ENCODE data around the gene METTL23. TPM values are rescaled to one million over a fixed set of nuclear protein-coding genes. Genes with fewer than 3 reads are reported as not detected.
"Not testable (repeated sequence)": the region's sequence is repeated elsewhere in the genome, so short reads cannot be mapped to it uniquely, and the experiment has no call there.

METTL23 gene
- total RNA-seq, 1 experiment from 2014 or later = 57.8 TPM

GRCh38 chr17:76745785-76746184, 19.1 kb downstream of the METTL23 start:
- RAD21 ChIA-PET (ENCODE audit: low non-redundant PET in 1 of 2, low total read pairs in 2 of 2, uncharacterized antibody in 2 of 2, unreplicated experiment in 2 of 2); DNase-seq (ENCODE audit: low read depth, low spot score); H4K20me1 ChIP-seq (ENCODE audit: insufficient read depth); H3K4me3 ChIP-seq (replicated peaks in 1 of 2; ENCODE audit: low read depth in 1 of 2, low read length in 2 of 2); CTCF ChIA-PET; H3K9me2 ChIP-seq (ENCODE audit: insufficient read depth); H3K27me3 ChIP-seq (ENCODE audit: insufficient read depth, low read length); H3K79me2 ChIP-seq (ENCODE audit: insufficient read depth, low read length); H3K9ac ChIP-seq (ENCODE audit: low read length); BruUV-seq (replicated peaks); H3K9me3 ChIP-seq (ENCODE audit: control insufficient read depth in 1 of 2, insufficient read depth in 1 of 2, low read depth in 1 of 2, low read length in 2 of 2); H3K27ac ChIP-seq (ENCODE audit: low read depth, low read length); H2AFZ ChIP-seq (ENCODE audit: low read depth, low read length, poor library complexity, severe bottlenecking): not testable (repeated sequence)
- H3K4me1 ChIP-seq (ENCODE audit: control insufficient read depth in 1 of 2, insufficient read depth in 2 of 2, low read length in 2 of 2) = peaks cover 0 to 12% of the 10 kb centered on the region in 2 experiments; a peak in 2 of 4 replicates
- peak; percentile 31; the same call in 1 of the 2 replicates for TF ChIP-seq FOSL1 (IDR thresholded peaks at IDR 0.05; ENCODE audit: low read depth)
- H3K36me3 ChIP-seq (ENCODE audit: control insufficient read depth in 1 of 2, insufficient read depth in 2 of 2, low read length in 2 of 2) = peaks cover 2 to 24% of the 10 kb centered on the region in 2 experiments; a peak in 1 of 4 replicates
- peak overlapping the region; percentile 17; the same call in 1 of the 2 replicates for H3K4me2 ChIP-seq (ENCODE audit: low read length)
- peak; percentile 55 for ATAC-seq
- POLR2A ChIA-PET = interaction anchor here (0.6 to 1.3 kb wide), 2 partner anchors 8 to 14 kb away, joined by 3 to 4 read pairs; partner anchors contain the start of gene MFSD11
- intact Hi-C loops (cut with micrococcal nuclease) = loop anchor here (2.0 kb wide), 1 partner anchor 23 kb away; no protein-coding TSS in a partner anchor

GRCh38 chr17:76747716-76748363, 21.2 kb downstream of the METTL23 start:
- RAD21 ChIA-PET (ENCODE audit: low non-redundant PET in 1 of 2, low total read pairs in 2 of 2, uncharacterized antibody in 2 of 2, unreplicated experiment in 2 of 2) = no interaction called here
- intact Hi-C loops (cut with micrococcal nuclease) = no loop called here
- no peak overlapping the region for H3K4me3 ChIP-seq (replicated peaks in 1 of 2; ENCODE audit: low read depth in 1 of 2, low read length in 2 of 2)
- TF ChIP-seq SRF (IDR thresholded peaks at IDR 0.05; ENCODE audit: low read depth) (no peak), CEBPB (IDR thresholded peaks at IDR 0.05; ENCODE audit: low read depth) (no peak), SP1 (IDR thresholded peaks at IDR 0.05; ENCODE audit: low read depth) (no peak), EZH2phosphoT487 (IDR thresholded peaks at IDR 0.05; ENCODE audit: borderline replicate concordance) (no peak)
- H3K4me2 ChIP-seq (ENCODE audit: low read length) = no peak overlapping the region
- no peak overlapping the region for H3K27ac ChIP-seq (ENCODE audit: low read depth, low read length)
- no peak overlapping the region for H2AFZ ChIP-seq (ENCODE audit: low read depth, low read length, poor library complexity, severe bottlenecking)
- ATAC-seq (no peak), DNase-seq (ENCODE audit: low read depth, low spot score) (no peak)
- no peaks in the 10 kb centered on the region for H3K9me2 ChIP-seq (ENCODE audit: insufficient read depth)
- no peak overlapping the region for H3K9ac ChIP-seq (ENCODE audit: low read length)
- peaks cover 0 to 24% of the 10 kb centered on the region in 2 experiments; a peak in 1 of 4 replicates for H3K36me3 ChIP-seq (ENCODE audit: control insufficient read depth in 1 of 2, insufficient read depth in 2 of 2, low read length in 2 of 2)
- CTCF ChIA-PET = no interaction called here
- no peaks in the 10 kb centered on the region for H4K20me1 ChIP-seq (ENCODE audit: insufficient read depth)
- no peaks in the 10 kb centered on the region for H3K27me3 ChIP-seq (ENCODE audit: insufficient read depth, low read length)
- peaks cover 0 to 15% of the 10 kb centered on the region in 2 experiments; a peak in 2 of 4 replicates for H3K4me1 ChIP-seq (ENCODE audit: control insufficient read depth in 1 of 2, insufficient read depth in 2 of 2, low read length in 2 of 2)
- no peaks in the 10 kb centered on the region for H3K79me2 ChIP-seq (ENCODE audit: insufficient read depth, low read length)
- POLR2A ChIA-PET = interaction anchor here (1.3 kb wide), 1 partner anchor 10 kb away, joined by 6 read pairs; the partner anchor contains the start of genes MFSD11 and SRSF2
- H3K9me3 ChIP-seq (ENCODE audit: control insufficient read depth in 1 of 2, insufficient read depth in 1 of 2, low read depth in 1 of 2, low read length in 2 of 2) = peaks cover 0 to 2% of the 10 kb centered on the region in 2 experiments; a peak in 1 of 4 replicates
- no TSS peak for BruUV-seq (replicated peaks)

Data from HCT116 (cell line).